Measurements from ENCODE around the gene KCNIP1.

The KCNIP1 gene

GRCh38 chr5:170743876-170744212, 240.0 kb downstream of the KCNIP1 start:
- no peak overlapping the region for H3K4me3 ChIP-seq (replicated peaks in 1 of 2; ENCODE audit: low read depth in 2 of 2, low read length in 2 of 2)
- no peak for DNase-seq (ENCODE audit: low read depth in 2 of 2)
- TF ChIP-seq CTCF (IDR thresholded peaks at IDR 0.05; ENCODE audit: low read depth, low read length), result no peak

GRCh38 chr5:170745481-170746071, 241.8 kb downstream of the KCNIP1 start:
- TF ChIP-seq CTCF (IDR thresholded peaks at IDR 0.05; ENCODE audit: low read depth, low read length), result no peak
- peak; percentile 4 to 6 for DNase-seq (ENCODE audit: low read depth in 2 of 2)
- H3K4me3 ChIP-seq (replicated peaks in 1 of 2; ENCODE audit: low read depth in 2 of 2, low read length in 2 of 2), result no peak overlapping the region

GRCh38 chr5:170746075-170746960, 242.5 kb downstream of the KCNIP1 start:
- TF ChIP-seq CTCF (IDR thresholded peaks at IDR 0.05; ENCODE audit: low read depth, low read length), result no peak
- no peak for DNase-seq (ENCODE audit: low read depth in 2 of 2)
- H3K4me3 ChIP-seq (replicated peaks in 1 of 2; ENCODE audit: low read depth in 2 of 2, low read length in 2 of 2), result no peak overlapping the region

GRCh38 chr5:170746961-170747340, 243.1 kb downstream of the KCNIP1 start:
- no peak for DNase-seq (ENCODE audit: low read depth in 2 of 2)

GRCh38 chr5:170747357-170747756, 243.5 kb downstream of the KCNIP1 start:
- no peak for DNase-seq (ENCODE audit: low read depth in 2 of 2)
- H3K4me3 ChIP-seq (replicated peaks in 1 of 2; ENCODE audit: low read depth in 2 of 2, low read length in 2 of 2), result no peak overlapping the region
- no peak for TF ChIP-seq CTCF (IDR thresholded peaks at IDR 0.05; ENCODE audit: low read depth, low read length)

More at GRCh38 chr5:170746961-170747340, 243.1 kb downstream of the KCNIP1 start:
- TF ChIP-seq CTCF (IDR thresholded peaks at IDR 0.05; ENCODE audit: low read depth, low read length), result no peak
- H3K4me3 ChIP-seq (replicated peaks in 1 of 2; ENCODE audit: low read depth in 2 of 2, low read length in 2 of 2), result no peak overlapping the region

- no peak overlapping the region for H3K4me3 ChIP-seq (replicated peaks in 1 of 2; ENCODE audit: low read depth in 2 of 2, low read length in 2 of 2)
- DNase-seq (ENCODE audit: low read depth in 2 of 2), result peak; percentile 16 to 19
- peak; percentile 42 for TF ChIP-seq CTCF (IDR thresholded peaks at IDR 0.05; ENCODE audit: low read depth, low read length)
Measured at GRCh38 chr5:170747851-170748250, 244.0 kb downstream of the KCNIP1 start.
